Hepatocyte (in vitro differentiated cells): ENCODE measurements around the gene MGAT5.

Source experiments
- EZH2 ChIP-seq: fragments of 200-600 bp; sonication (generic); IDR thresholded peaks from 2 replicates; pipeline ENCODE4 v1.6.1; 2016; ENCODE audit warnings: antibody characterized with exemption, mild to moderate bottlenecking, borderline replicate concordance
- TF ChIP-seq, protein P1 (sequence below): fragments of 200-600 bp; sonication (generic); IDR thresholded peaks from 2 replicates; pipeline ENCODE4 v1.5.1; 2016; ENCODE audit warnings: antibody characterized with exemption, mild to moderate bottlenecking; ENCODE audit not compliant: poor library complexity

DNA sequence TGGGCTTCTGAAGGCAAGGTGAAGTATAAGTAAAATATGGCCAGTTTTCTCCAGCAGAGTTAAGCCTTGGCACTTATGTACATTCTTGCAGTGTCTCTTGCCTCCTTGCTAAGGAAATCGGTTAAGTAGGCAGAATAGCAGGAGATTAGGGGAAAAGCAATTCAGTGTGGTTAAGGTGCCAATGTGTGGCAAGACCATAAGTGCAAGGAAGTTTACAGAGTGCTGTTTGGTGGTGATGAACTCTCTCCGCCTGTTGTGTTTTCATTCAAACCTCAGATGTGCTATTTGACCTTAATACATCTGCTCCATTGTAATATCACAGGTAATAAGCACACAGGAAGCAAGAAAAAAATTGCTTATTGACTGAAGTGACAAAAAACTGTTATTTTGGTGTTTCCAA is 156.1 kb downstream of the MGAT5 start:
- TF ChIP-seq, protein P1, sequence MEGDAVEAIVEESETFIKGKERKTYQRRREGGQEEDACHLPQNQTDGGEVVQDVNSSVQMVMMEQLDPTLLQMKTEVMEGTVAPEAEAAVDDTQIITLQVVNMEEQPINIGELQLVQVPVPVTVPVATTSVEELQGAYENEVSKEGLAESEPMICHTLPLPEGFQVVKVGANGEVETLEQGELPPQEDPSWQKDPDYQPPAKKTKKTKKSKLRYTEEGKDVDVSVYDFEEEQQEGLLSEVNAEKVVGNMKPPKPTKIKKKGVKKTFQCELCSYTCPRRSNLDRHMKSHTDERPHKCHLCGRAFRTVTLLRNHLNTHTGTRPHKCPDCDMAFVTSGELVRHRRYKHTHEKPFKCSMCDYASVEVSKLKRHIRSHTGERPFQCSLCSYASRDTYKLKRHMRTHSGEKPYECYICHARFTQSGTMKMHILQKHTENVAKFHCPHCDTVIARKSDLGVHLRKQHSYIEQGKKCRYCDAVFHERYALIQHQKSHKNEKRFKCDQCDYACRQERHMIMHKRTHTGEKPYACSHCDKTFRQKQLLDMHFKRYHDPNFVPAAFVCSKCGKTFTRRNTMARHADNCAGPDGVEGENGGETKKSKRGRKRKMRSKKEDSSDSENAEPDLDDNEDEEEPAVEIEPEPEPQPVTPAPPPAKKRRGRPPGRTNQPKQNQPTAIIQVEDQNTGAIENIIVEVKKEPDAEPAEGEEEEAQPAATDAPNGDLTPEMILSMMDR = no peak
- no peak for TF ChIP-seq EZH2
